ENCODE measurements around the gene CAV1.

GRCh38 chr7:116501425-116502167 is 23.2 kb upstream of the CAV1 start:
- TF ChIP-seq, protein P1, sequence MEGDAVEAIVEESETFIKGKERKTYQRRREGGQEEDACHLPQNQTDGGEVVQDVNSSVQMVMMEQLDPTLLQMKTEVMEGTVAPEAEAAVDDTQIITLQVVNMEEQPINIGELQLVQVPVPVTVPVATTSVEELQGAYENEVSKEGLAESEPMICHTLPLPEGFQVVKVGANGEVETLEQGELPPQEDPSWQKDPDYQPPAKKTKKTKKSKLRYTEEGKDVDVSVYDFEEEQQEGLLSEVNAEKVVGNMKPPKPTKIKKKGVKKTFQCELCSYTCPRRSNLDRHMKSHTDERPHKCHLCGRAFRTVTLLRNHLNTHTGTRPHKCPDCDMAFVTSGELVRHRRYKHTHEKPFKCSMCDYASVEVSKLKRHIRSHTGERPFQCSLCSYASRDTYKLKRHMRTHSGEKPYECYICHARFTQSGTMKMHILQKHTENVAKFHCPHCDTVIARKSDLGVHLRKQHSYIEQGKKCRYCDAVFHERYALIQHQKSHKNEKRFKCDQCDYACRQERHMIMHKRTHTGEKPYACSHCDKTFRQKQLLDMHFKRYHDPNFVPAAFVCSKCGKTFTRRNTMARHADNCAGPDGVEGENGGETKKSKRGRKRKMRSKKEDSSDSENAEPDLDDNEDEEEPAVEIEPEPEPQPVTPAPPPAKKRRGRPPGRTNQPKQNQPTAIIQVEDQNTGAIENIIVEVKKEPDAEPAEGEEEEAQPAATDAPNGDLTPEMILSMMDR (IDR thresholded peaks at IDR 0.05; ENCODE audit: poor library complexity, severe bottlenecking): no peak
- no peak for TF ChIP-seq POLR2AphosphoS5 (IDR thresholded peaks at IDR 0.05)
